Measurements from ENCODE around the gene CTNNAL1.

Gene CTNNAL1

DNA sequence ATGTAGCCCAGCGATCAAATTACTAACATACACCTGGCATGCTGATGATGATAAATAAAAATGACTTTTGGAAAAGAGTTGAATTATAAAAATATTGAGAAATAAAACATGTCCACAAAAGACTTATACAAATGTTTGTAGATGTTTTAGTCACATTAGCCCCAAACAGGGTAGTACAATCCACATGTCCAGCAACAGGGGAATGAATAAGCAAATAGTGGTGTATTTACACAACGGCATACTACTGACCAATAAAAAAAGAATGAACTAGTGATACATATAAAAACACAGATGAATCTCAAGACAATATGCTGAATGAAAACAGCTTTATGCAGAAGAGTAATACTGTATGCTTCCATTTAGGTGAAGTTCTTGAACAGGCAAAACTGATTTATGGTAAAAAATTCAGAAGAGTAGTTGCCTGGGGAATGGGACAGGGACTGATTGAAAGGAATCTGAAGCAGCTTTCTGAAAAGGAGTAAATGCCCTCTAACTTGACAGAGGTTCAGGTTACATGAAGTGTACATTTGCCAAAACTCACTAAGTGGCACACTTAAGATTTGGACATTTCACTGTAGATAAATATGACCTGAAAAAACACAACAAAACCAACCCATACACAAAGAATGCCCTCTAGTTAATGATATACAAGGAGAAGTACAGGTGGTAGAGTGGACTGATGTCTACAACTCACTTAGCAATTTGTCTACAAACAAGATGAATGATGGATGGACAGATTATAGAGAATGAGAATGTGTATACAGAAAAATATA, 115.8 kb downstream of the CTNNAL1 start:
- H3K27me3 ChIP-seq (ENCODE audit: control insufficient read depth, insufficient read depth, low read length), result no peaks in the 10 kb centered on the region
- H3K4me3 ChIP-seq (ENCODE audit: low read length), result no peak overlapping the region
- H3K36me3 ChIP-seq (ENCODE audit: control insufficient read depth, low read depth, low read length), result peaks cover 92% of the 10 kb centered on the region
- no peak overlapping the region for H3K9ac ChIP-seq (ENCODE audit: low read length)
- no peaks in the 10 kb centered on the region for H3K9me3 ChIP-seq (ENCODE audit: control insufficient read depth, low read depth, low read length)
- no peak overlapping the region for H3K27ac ChIP-seq (ENCODE audit: low read length)
- H3K4me1 ChIP-seq (ENCODE audit: control insufficient read depth, low read depth, low read length), result no peaks in the 10 kb centered on the region

DNA sequence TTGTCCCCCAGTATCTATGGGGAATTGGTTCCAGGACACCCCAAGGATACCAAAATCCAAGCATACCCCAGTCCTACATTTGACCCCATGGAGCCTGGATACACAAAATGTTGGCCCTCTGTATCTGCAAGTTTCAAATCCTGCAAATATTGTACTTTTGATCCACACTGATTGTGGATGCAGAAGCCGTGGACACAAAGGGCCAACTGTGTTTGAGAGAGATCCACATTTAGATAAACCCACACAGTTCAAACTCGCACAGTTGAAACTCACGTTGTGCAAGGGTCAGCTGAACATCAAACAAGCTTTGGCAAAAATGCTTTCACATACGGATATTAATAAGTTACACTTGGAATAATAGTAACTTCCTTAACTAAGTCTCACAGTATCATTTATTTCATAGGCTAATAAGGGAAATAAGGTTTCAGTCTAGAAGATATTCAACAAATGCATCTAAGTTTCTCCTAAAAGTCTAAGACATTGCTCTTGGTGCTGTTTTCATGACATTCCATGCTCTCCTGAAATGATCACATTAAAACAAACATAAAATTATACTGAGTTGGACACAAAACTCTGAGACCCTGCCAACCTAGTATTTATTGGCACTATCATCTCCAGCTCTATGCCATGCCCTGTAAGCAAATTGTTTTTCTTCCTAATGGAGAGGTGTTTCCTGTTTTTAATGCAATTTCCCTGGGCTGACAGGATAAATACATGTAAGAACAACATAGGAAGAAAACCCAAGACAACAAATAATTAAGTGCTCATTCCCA, 118.9 kb downstream of the CTNNAL1 start:
- H3K36me3 ChIP-seq (ENCODE audit: control insufficient read depth, low read depth, low read length), result peaks cover 88% of the 10 kb centered on the region
- H3K4me3 ChIP-seq (ENCODE audit: low read length), result no peak overlapping the region
- no peak overlapping the region for H3K9ac ChIP-seq (ENCODE audit: low read length)
- H3K9me3 ChIP-seq (ENCODE audit: control insufficient read depth, low read depth, low read length), result no peaks in the 10 kb centered on the region
- H3K27ac ChIP-seq (ENCODE audit: low read length), result no peak overlapping the region
- H3K27me3 ChIP-seq (ENCODE audit: control insufficient read depth, insufficient read depth, low read length), result no peaks in the 10 kb centered on the region
- no peaks in the 10 kb centered on the region for H3K4me1 ChIP-seq (ENCODE audit: control insufficient read depth, low read depth, low read length)
